C1 segment of cervical spinal cord (tissue), 14 donors: ENCODE results near the gene LRRK1.

Source experiments
- DNase-seq, 14 donors: peaks; one replicate each; lab custom pipeline; 2025; lab: John Stamatoyannopoulos, UW

The LRRK1 gene

DNA sequence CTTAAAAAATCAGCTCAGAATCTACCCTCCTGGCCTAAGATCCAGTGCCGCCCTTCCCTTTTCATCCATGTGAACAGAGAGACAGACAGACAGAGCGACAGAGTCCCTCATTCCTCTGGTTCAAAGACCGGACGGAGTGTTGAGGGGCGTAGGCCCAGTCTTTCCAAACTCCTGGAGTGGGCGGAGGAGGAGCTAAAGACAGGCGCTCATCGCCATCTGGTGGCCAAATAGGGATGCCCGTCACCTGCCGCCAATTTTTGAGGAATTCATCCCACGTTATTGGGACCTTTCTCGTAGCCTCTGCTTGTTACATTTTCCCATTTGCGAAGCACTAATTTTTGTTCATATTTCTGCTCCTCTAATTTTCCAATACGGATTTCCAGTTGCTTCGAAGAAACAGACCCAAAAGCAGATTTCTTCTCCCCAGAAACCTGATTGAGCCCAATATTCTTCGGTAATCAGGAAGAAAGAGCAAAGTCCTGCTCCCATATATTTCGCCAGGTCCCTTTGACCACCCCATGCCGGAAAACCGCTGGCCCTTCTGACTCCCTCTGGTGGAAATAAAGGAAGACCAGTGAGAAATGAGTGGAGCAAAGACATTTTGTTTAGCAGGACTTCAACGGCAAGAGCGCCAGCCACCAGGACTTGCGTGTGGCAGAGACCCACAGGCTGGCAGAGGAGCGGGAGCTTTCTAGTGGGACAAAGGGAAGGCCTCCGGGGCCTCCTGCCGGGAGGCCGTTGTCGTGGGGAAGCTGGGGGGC is 88.0 kb downstream of the LRRK1 start:
- peak in 12 of 14 donors; percentile 18 to 64 (median 44) for DNase-seq

DNA sequence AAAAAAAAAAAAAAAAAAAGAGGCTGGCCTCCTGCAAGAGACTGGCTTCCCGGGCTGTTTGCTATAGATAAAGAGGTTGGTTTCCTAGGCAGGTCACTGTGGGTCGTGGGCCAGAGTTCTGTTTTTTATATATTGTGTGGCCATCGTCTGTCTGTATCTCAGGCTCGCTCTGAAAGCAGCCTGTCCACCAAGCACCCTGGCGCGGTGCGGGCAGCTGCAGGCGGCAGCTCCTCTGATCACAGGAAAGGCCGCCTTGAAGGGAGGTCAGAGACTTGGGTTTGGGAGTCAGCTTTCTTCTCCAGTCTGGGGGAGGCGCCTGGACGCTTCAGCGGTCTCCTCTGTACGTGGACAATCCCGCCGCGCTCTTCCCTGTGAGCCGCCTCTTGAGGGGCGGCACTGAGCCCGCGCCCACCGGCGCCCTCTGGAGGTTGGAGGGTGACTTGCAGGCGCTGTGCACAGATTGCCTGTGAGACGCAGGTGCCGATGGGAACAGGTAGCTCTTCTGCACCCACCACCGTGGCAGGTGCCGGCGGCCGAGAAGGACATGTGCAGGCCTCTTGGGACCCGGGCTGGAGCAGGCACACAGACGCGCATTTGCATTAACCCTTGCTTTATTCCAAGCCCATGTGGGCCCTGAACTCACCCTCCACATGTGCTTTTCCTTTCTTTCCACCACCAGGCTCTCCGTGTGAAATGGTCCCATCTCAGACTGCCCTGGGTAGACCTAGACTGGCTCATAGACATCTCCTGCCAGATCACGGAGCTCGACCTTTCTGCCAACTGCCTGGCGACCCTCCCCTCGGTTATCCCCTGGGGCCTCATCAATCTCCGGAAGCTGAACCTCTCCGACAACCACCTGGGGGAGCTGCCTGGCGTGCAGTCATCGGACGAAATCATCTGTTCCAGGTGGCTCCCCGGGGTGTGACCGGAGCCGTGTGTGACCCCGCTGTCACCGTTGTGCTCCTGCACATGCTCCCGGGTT is 89.3 kb downstream of the LRRK1 start:
- peak in 13 of 14 donors; percentile 4 to 74 (median 27) for DNase-seq

GRCh38 chr15:101009176-101009575 is 90.0 kb downstream of the LRRK1 start:
- no peak for DNase-seq

DNA sequence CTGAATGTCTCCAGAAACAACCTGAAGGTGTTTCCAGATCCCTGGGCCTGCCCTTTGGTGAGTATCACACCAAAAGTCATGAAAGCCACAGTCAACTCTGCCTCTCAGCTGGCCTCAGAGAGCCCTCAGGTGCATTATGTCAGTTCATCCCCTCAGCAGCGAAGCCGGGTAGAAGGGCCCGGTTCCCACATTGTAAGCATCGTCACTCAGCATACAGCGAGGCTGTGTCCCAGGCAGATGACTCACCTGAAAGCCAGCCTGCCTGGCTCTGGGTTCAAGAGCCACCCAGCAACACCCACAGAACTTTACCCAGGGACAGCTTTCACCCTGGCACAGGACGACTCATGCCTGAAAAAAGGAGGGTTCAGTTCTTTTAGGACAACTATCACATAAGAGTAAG is 91.6 kb downstream of the LRRK1 start:
- no peak for DNase-seq

DNA sequence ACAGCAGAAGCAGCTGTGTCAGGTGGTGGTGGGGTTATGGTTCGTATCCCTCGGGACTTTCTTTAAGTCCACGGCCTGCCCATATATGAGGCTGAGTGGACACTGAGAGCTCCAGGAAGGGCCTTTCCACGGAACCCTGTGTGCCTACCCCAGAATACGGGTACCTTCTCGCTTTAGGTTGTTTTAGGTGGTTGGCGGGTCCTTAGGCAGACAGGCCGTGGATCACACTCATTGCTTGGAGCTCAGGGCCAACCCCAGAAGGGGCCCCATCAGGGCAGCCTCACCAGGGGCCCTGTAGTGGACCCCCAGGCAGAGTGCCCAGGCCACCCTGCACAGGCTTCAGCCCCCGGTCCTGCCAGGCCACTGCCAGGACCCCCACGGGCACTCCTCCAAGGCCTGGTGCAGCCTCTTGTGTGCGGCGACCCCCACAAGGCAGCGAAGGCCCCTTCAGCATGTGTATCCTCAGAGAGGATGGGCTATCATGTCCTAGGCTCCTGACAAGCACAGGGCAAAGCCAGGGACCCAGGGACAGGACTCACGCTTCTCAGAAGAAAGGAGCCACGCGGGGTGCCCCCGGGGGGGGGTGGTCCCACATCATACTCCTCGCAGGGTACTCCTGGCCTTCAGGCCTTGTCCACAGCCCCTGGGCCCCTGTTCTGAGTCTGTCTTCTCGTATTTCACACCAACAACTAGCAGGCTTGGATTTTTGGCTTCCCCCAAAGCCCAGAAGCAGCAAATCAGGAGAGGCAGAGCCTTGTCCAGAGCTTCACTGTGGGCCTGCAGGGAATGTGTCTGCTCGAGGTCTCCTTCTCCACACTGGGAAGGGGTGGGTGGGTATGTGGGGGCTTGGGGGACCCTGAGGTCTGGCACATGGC is 93.4 kb downstream of the LRRK1 start:
- DNase-seq = no peak

GRCh38 chr15:101013201-101013550 is 94.0 kb downstream of the LRRK1 start:
- no peak for DNase-seq

GRCh38 chr15:101013769-101014675 is 94.9 kb downstream of the LRRK1 start:
- DNase-seq = no peak

- peak in 10 of 14 donors; percentile 13 to 63 (median 41) for DNase-seq
These were observed 96.0 kb downstream of the LRRK1 start for GRCh38 chr15:101014921-101015841.

GRCh38 chr15:101016581-101016980 is 97.4 kb downstream of the LRRK1 start:
- DNase-seq = no peak

- DNase-seq = no peak
These were observed 98.1 kb downstream of the LRRK1 start for GRCh38 chr15:101017093-101017754.

DNA sequence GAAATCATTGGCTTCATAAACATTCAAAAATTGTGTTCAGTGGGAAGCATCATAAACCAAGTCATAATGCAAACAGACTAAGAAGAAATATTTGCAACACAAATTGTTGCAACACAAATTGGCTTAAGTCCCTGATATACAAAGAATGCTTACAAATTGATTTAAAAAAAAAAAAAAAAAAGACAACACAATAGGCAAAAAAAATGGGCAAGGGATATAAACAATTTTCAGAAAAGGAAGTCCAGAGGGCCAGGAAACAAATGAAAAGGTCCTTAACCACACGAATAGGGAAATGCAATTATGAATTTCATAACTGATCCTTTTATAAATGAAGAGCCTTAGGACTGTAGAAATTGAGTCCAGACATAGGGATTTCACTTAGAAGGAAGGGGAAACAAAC is 98.9 kb downstream of the LRRK1 start:
- no peak for DNase-seq

DNA sequence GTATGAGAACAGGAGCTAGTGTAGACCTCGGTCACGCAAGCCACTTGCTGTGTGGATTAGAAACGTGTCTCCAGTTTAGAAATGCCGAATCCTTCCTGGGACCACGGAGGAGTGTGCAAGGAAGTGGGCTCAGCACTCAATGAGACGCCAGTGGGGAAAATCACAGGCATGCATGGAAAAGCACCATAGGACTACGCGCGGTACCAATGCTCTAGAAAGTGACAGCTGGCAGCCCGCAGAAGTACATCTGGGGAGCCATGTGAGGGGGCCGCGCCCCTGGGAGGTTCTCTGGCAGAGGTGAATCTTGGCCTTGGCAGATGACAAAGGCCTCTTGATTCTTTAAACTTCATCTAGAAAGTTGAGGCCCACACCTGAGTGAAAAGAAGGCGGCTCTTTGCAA is 99.3 kb downstream of the LRRK1 start:
- no peak for DNase-seq

DNA sequence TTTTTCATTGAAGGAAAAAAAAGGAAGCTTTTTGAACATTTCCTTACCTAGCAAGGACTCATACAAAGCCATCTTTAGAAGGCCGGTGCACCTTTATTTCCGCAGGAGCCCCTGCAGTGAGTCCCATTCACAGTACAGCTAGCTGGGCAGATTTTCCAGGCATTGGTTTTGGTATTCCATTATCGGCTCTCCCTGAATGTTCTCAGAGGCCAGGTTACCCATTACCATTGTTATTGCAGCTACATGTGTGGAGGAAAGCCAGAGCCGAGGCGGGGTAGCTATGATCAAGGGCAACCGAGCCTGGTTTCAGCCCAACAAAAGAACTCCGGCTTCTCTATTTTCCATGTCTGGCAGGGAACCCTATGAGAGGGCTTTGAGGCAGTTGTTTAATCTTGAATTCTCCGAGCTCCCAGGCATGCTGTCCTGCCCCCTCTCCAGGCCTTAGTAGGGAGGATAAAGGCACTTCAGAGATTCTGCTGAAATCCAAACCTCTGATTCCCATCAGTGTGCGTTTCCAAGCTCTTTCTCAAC is 100.3 kb downstream of the LRRK1 start:
- DNase-seq = no peak

DNA sequence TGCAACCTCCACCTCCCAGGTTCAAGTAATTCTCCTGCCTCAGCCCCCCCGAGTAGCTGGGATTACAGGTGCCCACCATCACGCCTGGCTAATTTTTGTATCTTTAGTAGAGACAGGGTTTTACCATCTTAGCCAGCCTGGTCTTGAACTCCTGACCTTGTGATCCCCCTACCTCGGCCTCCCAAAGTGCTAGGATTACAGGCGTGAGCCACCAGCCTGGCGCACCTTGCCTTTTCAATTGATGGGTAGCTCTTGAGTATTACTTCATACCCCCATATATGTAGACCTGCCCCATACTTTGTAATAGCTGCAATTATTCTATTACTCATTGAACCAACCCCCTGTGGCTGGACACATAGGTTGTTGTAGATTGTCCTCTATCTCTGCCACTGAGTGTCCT is 101.3 kb downstream of the LRRK1 start:
- no peak for DNase-seq

- no peak for DNase-seq
These were observed 101.8 kb downstream of the LRRK1 start for GRCh38 chr15:101020945-101021344.

- DNase-seq = no peak
These were observed 103.1 kb downstream of the LRRK1 start for GRCh38 chr15:101022306-101022705.

- no peak for DNase-seq
These were observed 103.7 kb downstream of the LRRK1 start for GRCh38 chr15:101022876-101023275.

DNA sequence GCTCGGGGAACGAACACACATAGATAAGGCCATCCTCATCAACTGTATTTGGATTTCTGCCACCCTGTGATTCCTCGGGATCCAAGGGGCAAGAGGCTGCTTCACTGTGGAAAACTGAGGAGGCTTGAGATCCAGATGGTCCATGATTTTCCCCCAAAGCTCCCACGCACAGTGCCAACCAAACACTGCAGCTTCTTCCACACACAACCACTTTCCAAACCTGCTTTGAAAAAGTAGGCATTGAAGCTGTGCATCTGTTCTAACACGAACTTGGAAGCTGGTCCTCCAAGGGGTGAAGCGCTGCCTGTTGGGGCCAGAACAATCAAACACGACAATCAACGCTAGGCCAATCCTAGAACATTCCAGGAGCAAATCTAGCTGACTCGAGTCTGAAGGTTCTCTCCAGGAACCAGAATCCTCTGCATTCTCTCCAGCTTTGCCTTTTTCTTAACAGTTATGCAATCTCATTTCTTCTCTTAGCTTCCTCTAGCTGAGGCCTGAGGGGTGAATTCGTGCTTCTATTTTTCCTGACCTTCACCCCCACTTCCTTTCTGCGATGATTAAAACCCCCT is 104.4 kb downstream of the LRRK1 start:
- DNase-seq = no peak
